A549 treated with CpdA at 1 μM for 4 hours (cell line): ENCODE measurements around the gene ELOA2. TPM values are rescaled to one million over a fixed set of nuclear protein-coding genes. Genes with fewer than 3 reads are reported as not detected.

Experiments used
- total RNA-seq: library from RNA; stranded (reverse); fragments of 200-300 nt; extraction: Qiagen RNA extraction; gene quantifications from 5 replicates; pipeline ENCODE4 v1.2.3, GENCODE V29; 2022; ENCODE audit warnings: low read depth

The ELOA2 gene
- not detected in 5 replicates for total RNA-seq

GRCh38 chr18:47035156-47035671 lies at the start of gene ELOA2:
Gene ELOA2 (minus strand): TSS chr18:47035621. CDS start chr18:47035264, 357 bp downstream.

Other genes starting within 250 kb of the ELOA2 start
- 8.1 to 8.9 TPM (median 8.2 TPM) in 5 replicates for gene PIAS2, start 118.1 kb downstream of the ELOA2 start, total RNA-seq
- gene KATNAL2, start 118.0 kb downstream of the ELOA2 start, total RNA-seq, result 1.5 to 1.9 TPM (median 1.7 TPM) in 5 replicates
- gene HDHD2, start 114.9 kb upstream of the ELOA2 start, total RNA-seq, result 7.6 to 10.5 TPM (median 9.4 TPM) in 5 replicates
- gene IER3IP1, start 140.7 kb upstream of the ELOA2 start, total RNA-seq, result 17.4 to 32.5 TPM (median 19.5 TPM) in 5 replicates
- gene SKOR2, start 216.0 kb upstream of the ELOA2 start, total RNA-seq, result not detected in 5 replicates